Activated effector memory CD4-positive, alpha-beta T cell treated with anti-CD3 and anti-CD28 coated beads, Interleukin-2, amount 50 U/mL, for 16 hours (primary cell): Measurements from ENCODE around the gene MBD3.
"Not testable (repeated sequence)": the region's sequence is repeated elsewhere in the genome, so short reads cannot be mapped to it uniquely, and the experiment has no call there.

ENCODE experiments used
- DNase-seq: peaks from one replicate; pipeline ENCODE4 v3.0.0-alpha.2; 2020

MBD3 gene

GRCh38 chr19:1533510-1534150, 59.0 kb downstream of the MBD3 start:
- no peak for DNase-seq

- DNase-seq = no peak
These were observed 60.7 kb downstream of the MBD3 start for GRCh38 chr19:1532003-1532402.

- no peak for DNase-seq
These were observed 61.1 kb downstream of the MBD3 start for GRCh38 chr19:1531587-1531986.

- DNase-seq = not testable (repeated sequence)
These were observed 61.8 kb downstream of the MBD3 start for GRCh38 chr19:1530856-1531255.

- no peak for DNase-seq
These were observed 63.2 kb downstream of the MBD3 start for GRCh38 chr19:1529430-1529816.

GRCh38 chr19:1528596-1529429, 63.9 kb downstream of the MBD3 start:
- DNase-seq = no peak

- no peak for DNase-seq
These were observed 64.9 kb downstream of the MBD3 start for GRCh38 chr19:1527650-1528309.

GRCh38 chr19:1526979-1527649, 65.6 kb downstream of the MBD3 start:
- no peak for DNase-seq

GRCh38 chr19:1526066-1526778, 66.4 kb downstream of the MBD3 start:
- no peak for DNase-seq

- DNase-seq = no peak
These were observed 67.3 kb downstream of the MBD3 start for GRCh38 chr19:1525343-1525742.

GRCh38 chr19:1524972-1525325, 67.7 kb downstream of the MBD3 start:
- DNase-seq = no peak

- no peak for DNase-seq
These were observed 68.2 kb downstream of the MBD3 start for GRCh38 chr19:1524287-1524971.
